CD4-positive, alpha-beta T cell treated with Interleukin-17A for 4 hours (primary cell): ENCODE results near the gene LYPLAL1.

Source experiments
- DNase-seq: peaks from one replicate; pipeline ENCODE4 v3.0.0-alpha.2; 2020; ENCODE audit warnings: mixed read lengths

The LYPLAL1 gene

GRCh38 chr1:219173758-219174459 lies at the start of gene LYPLAL1:
TSS of gene LYPLAL1 (plus strand) at chr1:219173878. CDS start at chr1:219173891, 13 bp downstream.
- DNase-seq: peak; percentile 90

GRCh38 chr1:219124163-219124562 lies 49.5 kb upstream of the LYPLAL1 start:
- DNase-seq: no peak

GRCh38 chr1:219125342-219125741 lies 48.3 kb upstream of the LYPLAL1 start:
- no peak for DNase-seq

- DNase-seq: no peak
These were observed 47.3 kb upstream of the LYPLAL1 start for GRCh38 chr1:219126377-219126776.

- no peak for DNase-seq
These were observed 44.7 kb upstream of the LYPLAL1 start for GRCh38 chr1:219128957-219129356.

- DNase-seq: no peak
These were observed 43.2 kb upstream of the LYPLAL1 start for GRCh38 chr1:219130366-219130935.

GRCh38 chr1:219132939-219133338 lies 40.7 kb upstream of the LYPLAL1 start:
- no peak for DNase-seq

GRCh38 chr1:219138747-219139146 lies 34.9 kb upstream of the LYPLAL1 start:
- no peak for DNase-seq

GRCh38 chr1:219140303-219140877 lies 33.3 kb upstream of the LYPLAL1 start:
- no peak for DNase-seq

- DNase-seq: no peak
These were observed 29.9 kb upstream of the LYPLAL1 start for GRCh38 chr1:219143735-219144134.

- no peak for DNase-seq
These were observed 28.9 kb upstream of the LYPLAL1 start for GRCh38 chr1:219144658-219145315.

- DNase-seq: no peak
These were observed 26.1 kb upstream of the LYPLAL1 start for GRCh38 chr1:219147571-219148019.

GRCh38 chr1:219149009-219149577 lies 24.6 kb upstream of the LYPLAL1 start:
- no peak for DNase-seq

GRCh38 chr1:219149953-219150352 lies 23.7 kb upstream of the LYPLAL1 start:
- DNase-seq: no peak

- no peak for DNase-seq
These were observed 22.8 kb upstream of the LYPLAL1 start for GRCh38 chr1:219150913-219151312.

- DNase-seq: no peak
These were observed 22.2 kb upstream of the LYPLAL1 start for GRCh38 chr1:219151467-219151866.

GRCh38 chr1:219152751-219153150 lies 20.9 kb upstream of the LYPLAL1 start:
- DNase-seq: no peak

GRCh38 chr1:219153723-219154122 lies 20.0 kb upstream of the LYPLAL1 start:
- DNase-seq: no peak

GRCh38 chr1:219155135-219155534 lies 18.5 kb upstream of the LYPLAL1 start:
- DNase-seq: no peak

- DNase-seq: no peak
These were observed 13.6 kb upstream of the LYPLAL1 start for GRCh38 chr1:219159946-219160645.

GRCh38 chr1:219160967-219161366 lies 12.7 kb upstream of the LYPLAL1 start:
- no peak for DNase-seq

- DNase-seq: no peak
These were observed 12.3 kb upstream of the LYPLAL1 start for GRCh38 chr1:219161371-219161770.
